NT2/D1 (cell line): ENCODE data around the gene BTBD10.

Source experiments
- SUZ12 ChIP-seq: IDR thresholded peaks from 2 replicates; pipeline ENCODE4 v1.6.1; 2011; ENCODE audit not compliant: insufficient read length, insufficient read depth; ENCODE audit errors: extremely low read depth
- YY1 ChIP-seq: IDR thresholded peaks from 2 replicates; pipeline ENCODE4 v1.6.1; 2011; ENCODE audit not compliant: insufficient read length, insufficient read depth
- ZNF274 ChIP-seq: IDR thresholded peaks from 2 replicates; pipeline ENCODE4 v1.6.1; 2011; ENCODE audit warnings: mild to moderate bottlenecking, low read depth, low read length

GRCh38 chr11:13343067-13343466 lies 120.0 kb downstream of the BTBD10 start:
- TF ChIP-seq YY1, result no peak
- no peak for TF ChIP-seq SUZ12
- TF ChIP-seq ZNF274, result no peak
